SH-SY5Y (cell line): ENCODE measurements around the gene BMPR1B.

ENCODE experiments used
- GATA2 ChIP-seq: IDR thresholded peaks from 2 replicates; pipeline ENCODE4 v1.6.1; 2011; ENCODE audit warnings: mild to moderate bottlenecking, low read depth, low read length
- GATA3 ChIP-seq: IDR thresholded peaks from 2 replicates; pipeline ENCODE4 v1.6.1; 2011; ENCODE audit warnings: low read depth, mild to moderate bottlenecking, low read length, moderate library complexity

GRCh38 chr4:94828882-94829281 lies 71.1 kb downstream of the BMPR1B start:
- no peak for TF ChIP-seq GATA3
- TF ChIP-seq GATA2, result no peak
